NB4 (cell line): Measurements from ENCODE around the gene MGLL.

ENCODE experiments used
- DNase-seq: peaks from one replicate; pipeline ENCODE4 v3.0.0; 2010; ENCODE audit warnings: low read depth
- H3K4me3 ChIP-seq: one replicate; pipeline ENCODE4 v1.5.1; 2011; ENCODE audit warnings: mild to moderate bottlenecking, low read depth, low read length, moderate library complexity
- CTCF ChIP-seq: IDR thresholded peaks from one replicate; pipeline ENCODE4 v1.5.1; 2012; ENCODE audit warnings: low read depth, low read length
- MAX ChIP-seq: IDR thresholded peaks from 2 replicates; pipeline ENCODE4 v1.6.1; 2011; ENCODE audit warnings: low read depth, low read length
- MYC ChIP-seq: IDR thresholded peaks from 2 replicates; pipeline ENCODE4 v1.6.1; 2011; ENCODE audit warnings: low read depth, low read length
- POLR2A ChIP-seq: IDR thresholded peaks from 2 replicates; pipeline ENCODE4 v1.6.1; 2011; ENCODE audit warnings: mild to moderate bottlenecking; ENCODE audit not compliant: insufficient read length; ENCODE audit errors: extremely low read depth

The MGLL gene

GRCh38 chr3:127731546-127732289 is 90.6 kb downstream of the MGLL start:
- H3K4me3 ChIP-seq: no peak overlapping the region
- no peak for DNase-seq
- TF ChIP-seq MYC: no peak

GRCh38 chr3:127730666-127731295 is 91.5 kb downstream of the MGLL start:
- TF ChIP-seq MYC: no peak
- TF ChIP-seq MAX: no peak
- TF ChIP-seq CTCF: no peak
- no peak for TF ChIP-seq POLR2A
- DNase-seq: no peak
- H3K4me3 ChIP-seq: no peak overlapping the region

- H3K4me3 ChIP-seq: no peak overlapping the region
- no peak for DNase-seq
- TF ChIP-seq MAX (no peak), CTCF (no peak), POLR2A (no peak), MYC (no peak)
Observed at GRCh38 chr3:127730171-127730570, 92.1 kb downstream of the MGLL start.

- TF ChIP-seq MAX (no peak), MYC (no peak)
- no peak overlapping the region for H3K4me3 ChIP-seq
- DNase-seq: peak; percentile 73
Observed at GRCh38 chr3:127729556-127730056, 92.7 kb downstream of the MGLL start.

GRCh38 chr3:127728417-127729015 is 93.8 kb downstream of the MGLL start:
- no peak for DNase-seq
- TF ChIP-seq POLR2A: no peak
- TF ChIP-seq MAX: no peak
- TF ChIP-seq CTCF: no peak
- no peak for TF ChIP-seq MYC
- no peak overlapping the region for H3K4me3 ChIP-seq

GRCh38 chr3:127726894-127727293 is 95.4 kb downstream of the MGLL start:
- no peak for TF ChIP-seq MAX
- TF ChIP-seq POLR2A: no peak
- no peak for TF ChIP-seq CTCF
- no peak for TF ChIP-seq MYC
- no peak overlapping the region for H3K4me3 ChIP-seq
- no peak for DNase-seq
